ENCODE measurements around the gene MRTFA.
"Not testable (repeated sequence)": the region's sequence is repeated elsewhere in the genome, so short reads cannot be mapped to it uniquely, and the experiment has no call there.

- TF ChIP-seq, protein P1, sequence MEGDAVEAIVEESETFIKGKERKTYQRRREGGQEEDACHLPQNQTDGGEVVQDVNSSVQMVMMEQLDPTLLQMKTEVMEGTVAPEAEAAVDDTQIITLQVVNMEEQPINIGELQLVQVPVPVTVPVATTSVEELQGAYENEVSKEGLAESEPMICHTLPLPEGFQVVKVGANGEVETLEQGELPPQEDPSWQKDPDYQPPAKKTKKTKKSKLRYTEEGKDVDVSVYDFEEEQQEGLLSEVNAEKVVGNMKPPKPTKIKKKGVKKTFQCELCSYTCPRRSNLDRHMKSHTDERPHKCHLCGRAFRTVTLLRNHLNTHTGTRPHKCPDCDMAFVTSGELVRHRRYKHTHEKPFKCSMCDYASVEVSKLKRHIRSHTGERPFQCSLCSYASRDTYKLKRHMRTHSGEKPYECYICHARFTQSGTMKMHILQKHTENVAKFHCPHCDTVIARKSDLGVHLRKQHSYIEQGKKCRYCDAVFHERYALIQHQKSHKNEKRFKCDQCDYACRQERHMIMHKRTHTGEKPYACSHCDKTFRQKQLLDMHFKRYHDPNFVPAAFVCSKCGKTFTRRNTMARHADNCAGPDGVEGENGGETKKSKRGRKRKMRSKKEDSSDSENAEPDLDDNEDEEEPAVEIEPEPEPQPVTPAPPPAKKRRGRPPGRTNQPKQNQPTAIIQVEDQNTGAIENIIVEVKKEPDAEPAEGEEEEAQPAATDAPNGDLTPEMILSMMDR (IDR thresholded peaks at IDR 0.05), result not testable (repeated sequence)
- TF ChIP-seq POLR2A (IDR thresholded peaks at IDR 0.05), result not testable (repeated sequence)
Measured at GRCh38 chr22:40656651-40657050, 20.1 kb upstream of the MRTFA start.

Measured in adrenal gland (tissue), 5 donors.